A673 (cell line): Measurements from ENCODE around the gene TMEM132C.

Experiments used
- EZH2 ChIP-seq: fragments of 200-600 bp; sonication (generic); IDR thresholded peaks from 2 replicates; pipeline ENCODE4 v1.6.1; 2017; ENCODE audit warnings: borderline replicate concordance, low read depth, mild to moderate bottlenecking, mixed read lengths, antibody characterized with exemption, low read length; ENCODE audit not compliant: poor library complexity, severe bottlenecking
- TF ChIP-seq, protein P1 (sequence below): fragments of 300-800, 200-600 bp; sonication (generic); conservative IDR thresholded peaks from 2 replicates; pipeline ENCODE4 v1.5.1; 2017; ENCODE audit warnings: low read depth, mild to moderate bottlenecking, antibody characterized with exemption, low read length, moderate library complexity, mixed read lengths

DNA sequence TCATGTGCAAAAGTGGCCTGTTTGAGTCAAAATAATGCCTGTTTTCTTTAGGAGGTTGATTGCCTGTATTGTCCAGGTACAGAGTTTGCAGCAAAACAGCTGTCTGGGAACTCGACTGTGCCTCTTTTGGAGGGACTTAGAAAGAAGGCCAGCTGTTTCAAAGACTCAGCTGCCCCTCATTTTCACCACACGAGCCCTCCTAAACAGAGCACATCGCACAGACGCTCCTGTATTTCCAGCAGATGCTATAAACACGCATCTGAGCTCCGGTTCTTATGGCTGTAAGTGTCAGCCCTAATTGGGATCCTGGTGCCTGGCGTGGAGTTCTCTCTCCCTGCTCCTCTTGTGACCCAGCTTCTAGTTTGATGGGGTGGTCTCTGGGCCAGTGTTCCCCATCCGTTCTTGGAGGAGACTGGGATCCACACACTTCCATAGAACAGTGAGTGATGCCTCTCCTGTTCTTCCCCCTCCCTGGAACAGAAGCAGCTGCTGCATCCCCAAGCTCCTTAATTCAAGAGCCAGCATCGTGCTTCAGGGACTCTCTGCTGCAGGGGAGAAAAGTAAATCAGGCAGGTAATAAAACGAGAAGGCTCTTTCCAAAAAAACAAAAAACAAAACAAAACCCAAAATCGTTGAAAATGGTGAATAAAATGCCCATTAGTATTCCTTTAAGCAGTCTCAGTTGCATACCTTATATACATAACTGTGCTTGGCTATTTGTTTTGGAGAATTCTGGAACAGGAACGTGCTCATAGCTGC is 287.8 kb downstream of the TMEM132C start:
- TF ChIP-seq, protein P1, sequence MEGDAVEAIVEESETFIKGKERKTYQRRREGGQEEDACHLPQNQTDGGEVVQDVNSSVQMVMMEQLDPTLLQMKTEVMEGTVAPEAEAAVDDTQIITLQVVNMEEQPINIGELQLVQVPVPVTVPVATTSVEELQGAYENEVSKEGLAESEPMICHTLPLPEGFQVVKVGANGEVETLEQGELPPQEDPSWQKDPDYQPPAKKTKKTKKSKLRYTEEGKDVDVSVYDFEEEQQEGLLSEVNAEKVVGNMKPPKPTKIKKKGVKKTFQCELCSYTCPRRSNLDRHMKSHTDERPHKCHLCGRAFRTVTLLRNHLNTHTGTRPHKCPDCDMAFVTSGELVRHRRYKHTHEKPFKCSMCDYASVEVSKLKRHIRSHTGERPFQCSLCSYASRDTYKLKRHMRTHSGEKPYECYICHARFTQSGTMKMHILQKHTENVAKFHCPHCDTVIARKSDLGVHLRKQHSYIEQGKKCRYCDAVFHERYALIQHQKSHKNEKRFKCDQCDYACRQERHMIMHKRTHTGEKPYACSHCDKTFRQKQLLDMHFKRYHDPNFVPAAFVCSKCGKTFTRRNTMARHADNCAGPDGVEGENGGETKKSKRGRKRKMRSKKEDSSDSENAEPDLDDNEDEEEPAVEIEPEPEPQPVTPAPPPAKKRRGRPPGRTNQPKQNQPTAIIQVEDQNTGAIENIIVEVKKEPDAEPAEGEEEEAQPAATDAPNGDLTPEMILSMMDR, result no peak
- TF ChIP-seq EZH2, result no peak
